NCI-H82 (cell line): Measurements from ENCODE around the gene RASA1.

Source experiments
- DNase-seq: peaks from one replicate; lab custom pipeline; 2025; lab: John Stamatoyannopoulos, UW

RASA1 gene

GRCh38 chr5:87361031-87361445, 93.4 kb downstream of the RASA1 start:
- DNase-seq, result no peak

GRCh38 chr5:87361536-87362213, 94.0 kb downstream of the RASA1 start:
- DNase-seq, result peak; percentile 10

GRCh38 chr5:87367243-87367642, 99.6 kb downstream of the RASA1 start:
- no peak for DNase-seq

GRCh38 chr5:87368601-87369000, 100.9 kb downstream of the RASA1 start:
- no peak for DNase-seq

- DNase-seq, result no peak
Observed at GRCh38 chr5:87369431-87369830, 101.7 kb downstream of the RASA1 start.

- no peak for DNase-seq
Observed at GRCh38 chr5:87372705-87373104, 105.0 kb downstream of the RASA1 start.

GRCh38 chr5:87382224-87382623, 114.5 kb downstream of the RASA1 start:
- DNase-seq, result no peak

GRCh38 chr5:87383216-87383615, 115.5 kb downstream of the RASA1 start:
- no peak for DNase-seq

GRCh38 chr5:87385802-87386201, 118.1 kb downstream of the RASA1 start:
- no peak for DNase-seq

GRCh38 chr5:87388129-87388528, 120.4 kb downstream of the RASA1 start:
- DNase-seq, result no peak

GRCh38 chr5:87389296-87390034, 121.8 kb downstream of the RASA1 start:
- no peak for DNase-seq

- DNase-seq, result peak; percentile 1
Observed at GRCh38 chr5:87390075-87390474, 122.4 kb downstream of the RASA1 start.

GRCh38 chr5:87390576-87391199, 123.0 kb downstream of the RASA1 start:
- no peak for DNase-seq

- DNase-seq, result no peak
Observed at GRCh38 chr5:87392170-87392569, 124.5 kb downstream of the RASA1 start.

GRCh38 chr5:87392801-87393200, 125.1 kb downstream of the RASA1 start:
- DNase-seq, result no peak

- no peak for DNase-seq
Observed at GRCh38 chr5:87393331-87393730, 125.6 kb downstream of the RASA1 start.

GRCh38 chr5:87394411-87395165, 126.9 kb downstream of the RASA1 start:
- no peak for DNase-seq

- DNase-seq, result peak; percentile 72
Observed at GRCh38 chr5:87398981-87399614, 131.4 kb downstream of the RASA1 start.

GRCh38 chr5:87399720-87400119, 132.0 kb downstream of the RASA1 start:
- no peak for DNase-seq

GRCh38 chr5:87400305-87400899, 132.7 kb downstream of the RASA1 start:
- peak; percentile 40 for DNase-seq

- DNase-seq, result no peak
Observed at GRCh38 chr5:87401626-87402025, 133.9 kb downstream of the RASA1 start.

GRCh38 chr5:87403409-87403808, 135.7 kb downstream of the RASA1 start:
- no peak for DNase-seq
